Skin of body (tissue), 2 donors: Measurements from ENCODE around the gene POLE. TPM values are rescaled to one million over a fixed set of nuclear protein-coding genes. Genes with fewer than 3 reads are reported as not detected.

ENCODE experiments used
- DNase-seq: peaks from one replicate; lab custom pipeline; 2025; lab: John Stamatoyannopoulos, UW
- total RNA-seq: library from RNA; depleted of rRNA; stranded (reverse); fragments of >200 nt; gene quantifications from one replicate; pipeline ENCODE4 v1.2.3, GENCODE V29; 2014

The POLE gene, protein sequence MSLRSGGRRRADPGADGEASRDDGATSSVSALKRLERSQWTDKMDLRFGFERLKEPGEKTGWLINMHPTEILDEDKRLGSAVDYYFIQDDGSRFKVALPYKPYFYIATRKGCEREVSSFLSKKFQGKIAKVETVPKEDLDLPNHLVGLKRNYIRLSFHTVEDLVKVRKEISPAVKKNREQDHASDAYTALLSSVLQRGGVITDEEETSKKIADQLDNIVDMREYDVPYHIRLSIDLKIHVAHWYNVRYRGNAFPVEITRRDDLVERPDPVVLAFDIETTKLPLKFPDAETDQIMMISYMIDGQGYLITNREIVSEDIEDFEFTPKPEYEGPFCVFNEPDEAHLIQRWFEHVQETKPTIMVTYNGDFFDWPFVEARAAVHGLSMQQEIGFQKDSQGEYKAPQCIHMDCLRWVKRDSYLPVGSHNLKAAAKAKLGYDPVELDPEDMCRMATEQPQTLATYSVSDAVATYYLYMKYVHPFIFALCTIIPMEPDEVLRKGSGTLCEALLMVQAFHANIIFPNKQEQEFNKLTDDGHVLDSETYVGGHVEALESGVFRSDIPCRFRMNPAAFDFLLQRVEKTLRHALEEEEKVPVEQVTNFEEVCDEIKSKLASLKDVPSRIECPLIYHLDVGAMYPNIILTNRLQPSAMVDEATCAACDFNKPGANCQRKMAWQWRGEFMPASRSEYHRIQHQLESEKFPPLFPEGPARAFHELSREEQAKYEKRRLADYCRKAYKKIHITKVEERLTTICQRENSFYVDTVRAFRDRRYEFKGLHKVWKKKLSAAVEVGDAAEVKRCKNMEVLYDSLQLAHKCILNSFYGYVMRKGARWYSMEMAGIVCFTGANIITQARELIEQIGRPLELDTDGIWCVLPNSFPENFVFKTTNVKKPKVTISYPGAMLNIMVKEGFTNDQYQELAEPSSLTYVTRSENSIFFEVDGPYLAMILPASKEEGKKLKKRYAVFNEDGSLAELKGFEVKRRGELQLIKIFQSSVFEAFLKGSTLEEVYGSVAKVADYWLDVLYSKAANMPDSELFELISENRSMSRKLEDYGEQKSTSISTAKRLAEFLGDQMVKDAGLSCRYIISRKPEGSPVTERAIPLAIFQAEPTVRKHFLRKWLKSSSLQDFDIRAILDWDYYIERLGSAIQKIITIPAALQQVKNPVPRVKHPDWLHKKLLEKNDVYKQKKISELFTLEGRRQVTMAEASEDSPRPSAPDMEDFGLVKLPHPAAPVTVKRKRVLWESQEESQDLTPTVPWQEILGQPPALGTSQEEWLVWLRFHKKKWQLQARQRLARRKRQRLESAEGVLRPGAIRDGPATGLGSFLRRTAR (N-terminal part only)
- 68.9 TPM for total RNA-seq

DNA sequence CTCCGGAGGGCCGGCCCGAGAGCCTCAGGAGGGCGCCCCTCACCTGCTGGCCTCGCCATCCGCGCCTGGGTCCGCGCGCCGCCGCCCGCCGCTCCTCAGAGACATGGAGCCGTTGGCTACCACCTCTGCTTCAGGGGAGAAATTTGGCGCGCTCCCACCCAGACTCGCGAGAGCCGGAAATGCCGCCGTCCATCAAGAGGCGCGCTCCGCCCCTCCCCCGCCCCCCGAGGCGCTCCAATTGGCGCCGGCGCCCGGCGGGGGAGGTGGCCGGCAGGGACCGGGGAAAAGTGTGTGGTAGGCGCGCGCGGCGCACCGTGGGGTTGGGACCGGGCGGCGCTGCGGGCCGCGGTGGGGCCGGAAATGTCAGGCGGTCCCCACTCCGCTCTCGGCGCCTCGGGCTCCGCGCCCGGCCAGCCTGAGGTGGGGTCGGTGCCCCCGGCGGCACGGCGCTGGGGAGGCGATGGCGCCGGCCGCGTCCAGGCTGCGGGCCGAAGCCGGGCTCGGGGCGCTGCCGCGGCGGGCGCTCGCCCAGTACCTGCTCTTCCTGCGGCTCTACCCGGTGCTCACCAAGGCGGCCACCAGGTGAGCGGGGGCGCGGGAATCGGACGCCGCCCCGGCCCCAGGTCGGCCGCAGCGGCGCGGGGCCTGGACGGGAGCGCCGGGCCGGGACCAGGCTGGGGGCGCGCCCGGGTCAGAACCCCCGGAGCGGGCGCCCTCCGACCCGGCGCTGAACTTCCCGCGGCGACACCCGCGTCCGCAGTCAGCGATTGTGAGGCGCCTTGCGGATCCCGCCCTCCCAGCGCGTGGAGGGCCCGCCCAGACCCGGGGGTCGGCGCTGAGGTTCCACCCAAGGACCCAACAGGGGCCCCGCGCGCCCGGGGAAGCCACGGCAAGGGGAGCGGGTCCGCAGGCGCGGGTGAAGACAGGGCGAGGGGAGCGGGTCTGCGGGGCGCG, at the start of gene POLE, which contains the start of gene PXMP2:
POLE (minus strand) TSS at position 132 of the 954 bp plus-strand sequence; CDS start at position 105, 27 bp downstream.
PXMP2 (plus strand) TSS at position 377 of the 954 bp plus-strand sequence; CDS start at position 461, 84 bp downstream.
- peak; percentile 89 for DNase-seq

DNA sequence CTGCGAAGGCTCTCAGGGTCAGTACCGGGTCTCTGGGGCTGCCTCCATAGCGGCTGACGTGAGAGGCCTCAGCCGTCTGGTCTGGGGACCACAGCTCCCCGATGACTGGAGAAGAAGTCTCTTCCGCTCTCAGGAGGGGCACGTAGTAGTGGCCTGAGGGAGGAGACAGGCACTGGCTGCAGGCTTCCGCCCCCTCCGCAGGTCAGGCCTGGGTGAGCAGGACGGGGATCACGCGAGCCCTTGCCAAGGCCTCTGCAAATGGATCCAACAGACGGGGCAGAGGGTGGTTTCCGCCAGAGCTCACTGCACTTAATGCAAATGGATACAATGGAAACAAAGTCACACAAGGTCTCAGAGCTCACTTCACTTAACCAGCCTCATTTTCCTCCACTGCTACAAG, 49.8 kb upstream of the POLE start:
- no peak for DNase-seq

DNA sequence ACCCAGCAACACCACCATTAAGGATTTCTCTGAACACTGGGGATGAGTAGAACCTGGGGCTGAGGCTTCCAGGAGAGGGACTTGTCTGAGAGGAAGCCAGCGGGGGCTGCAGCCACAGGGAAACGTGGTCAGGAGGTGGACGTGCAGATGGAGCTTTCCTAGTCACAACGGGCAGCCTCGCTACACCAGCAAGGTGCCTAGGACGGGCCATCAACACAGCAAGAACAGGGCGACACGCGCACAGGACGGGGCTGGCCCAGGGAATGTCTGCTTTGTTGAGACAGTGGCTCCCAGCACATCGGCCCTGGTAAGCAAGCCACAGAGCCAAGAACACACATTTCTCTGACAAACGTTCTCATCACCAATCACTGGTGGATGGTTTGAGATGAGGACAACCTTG, 49.2 kb upstream of the POLE start:
- no peak for DNase-seq

DNA sequence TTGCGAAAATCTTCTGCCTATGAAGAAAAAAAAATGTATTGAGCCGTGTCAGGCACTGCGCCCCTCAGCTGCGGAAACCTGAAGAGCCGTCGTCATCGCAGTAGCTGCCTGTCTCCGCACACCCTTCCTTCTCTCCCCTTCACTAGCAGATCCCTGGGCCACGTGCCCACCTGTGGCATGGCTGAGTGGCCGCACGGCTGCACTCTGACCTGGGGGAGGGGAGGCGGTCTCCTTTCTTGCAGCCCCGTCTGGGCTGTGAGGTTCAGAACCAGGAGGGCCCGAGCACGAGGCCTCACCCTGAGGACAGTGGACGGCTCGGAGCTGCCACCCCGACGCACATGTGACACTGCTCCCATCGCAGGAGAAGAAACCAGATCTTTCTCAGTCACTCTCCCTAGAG, 48.4 kb upstream of the POLE start:
- no peak for DNase-seq

DNA sequence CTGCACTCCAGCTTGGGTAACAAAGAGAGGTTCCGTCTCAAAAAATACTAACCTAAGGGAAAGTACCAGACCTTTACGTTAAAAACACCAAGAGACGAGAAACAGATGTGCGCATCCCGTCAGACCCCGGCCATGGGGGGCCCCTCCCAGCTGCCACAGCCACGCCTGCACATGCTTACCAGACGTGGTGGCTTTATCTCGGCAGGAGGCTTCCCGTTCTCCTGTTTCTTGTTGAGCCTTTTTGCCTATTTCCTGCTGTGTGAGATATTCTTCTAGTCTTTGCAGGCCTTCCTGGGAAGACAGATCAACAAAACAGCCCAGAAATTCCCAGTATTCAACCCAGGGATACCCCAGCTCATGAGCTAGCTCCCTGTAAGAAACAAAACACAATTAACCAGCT, 47.1 kb upstream of the POLE start:
- peak; percentile 28 for DNase-seq

DNA sequence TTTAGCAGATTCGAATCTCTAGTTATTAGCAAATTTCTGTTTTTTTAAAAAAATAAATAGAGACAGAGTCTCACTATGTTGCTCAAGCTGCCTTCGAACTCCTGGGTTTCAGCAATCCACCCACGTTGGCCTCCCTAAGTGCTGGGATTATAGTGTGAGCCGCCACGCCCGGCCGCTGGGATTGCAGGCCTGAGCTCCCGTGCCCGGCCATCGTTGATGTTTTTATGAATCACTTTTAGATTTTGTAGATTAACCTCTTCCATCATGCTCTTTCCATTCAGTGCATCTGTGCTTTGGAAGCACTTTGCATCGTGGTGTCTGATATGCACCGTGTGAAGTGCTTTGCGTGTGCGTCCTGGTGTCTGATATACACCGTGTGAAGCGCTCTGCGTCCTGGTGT, 44.4 kb upstream of the POLE start:
- no peak for DNase-seq

DNA sequence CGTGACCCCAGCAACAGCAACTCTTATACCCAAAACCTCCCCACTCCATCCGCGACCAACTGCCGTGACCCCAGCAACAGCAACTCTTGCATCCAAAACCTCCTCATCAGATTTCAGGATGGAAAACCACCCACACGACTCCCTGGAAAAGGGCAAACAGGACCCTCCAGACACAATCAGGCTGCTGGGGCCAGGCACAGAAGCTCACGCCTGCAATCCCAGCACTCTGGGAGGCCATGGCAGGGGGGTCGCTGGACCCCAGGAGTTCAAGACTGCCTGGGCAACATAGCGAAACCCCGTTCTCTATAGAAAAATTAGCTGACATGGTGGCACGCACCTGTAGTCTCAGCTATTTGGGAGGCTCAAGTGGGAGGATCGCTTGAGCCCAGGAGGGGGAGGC, 43.2 kb upstream of the POLE start:
- no peak for DNase-seq

DNA sequence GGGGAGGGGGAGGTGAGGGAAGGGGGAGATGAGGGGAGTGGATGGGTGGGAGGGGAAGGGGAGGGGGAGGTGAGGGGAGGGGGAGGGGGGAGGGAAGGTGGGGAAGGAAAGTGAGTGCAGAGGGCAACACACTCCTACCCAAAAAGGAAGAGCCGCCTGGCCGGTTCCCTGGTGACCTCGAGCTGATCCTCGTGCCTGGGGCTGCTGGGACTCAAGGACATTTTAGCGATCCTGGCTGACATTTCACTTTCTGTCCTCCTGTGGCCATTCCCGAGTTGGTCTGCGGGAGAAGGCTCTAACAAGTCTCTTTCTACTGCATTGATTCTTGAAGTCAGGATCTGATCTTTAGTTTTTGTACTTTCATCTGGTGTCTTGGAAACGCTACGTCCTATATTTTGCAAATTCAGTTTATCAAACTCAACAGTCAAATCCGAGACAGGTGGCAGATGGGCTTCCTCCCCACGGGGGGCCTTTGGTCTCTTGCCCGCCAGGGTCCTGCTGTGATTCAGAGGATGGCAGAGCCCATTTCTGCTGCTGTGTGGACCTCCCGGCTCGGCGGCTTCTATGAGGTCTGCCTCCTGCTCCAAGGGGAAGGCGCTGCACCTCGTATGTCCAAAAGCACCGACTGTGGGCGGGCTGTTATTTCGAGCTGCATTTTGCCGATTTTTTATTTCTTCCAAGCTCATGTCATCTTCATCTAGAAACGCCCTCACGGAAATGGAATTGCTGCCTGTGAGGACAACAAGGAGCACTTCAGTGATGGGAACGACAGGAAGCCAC, 42.6 kb upstream of the POLE start:
- no peak for DNase-seq

DNA sequence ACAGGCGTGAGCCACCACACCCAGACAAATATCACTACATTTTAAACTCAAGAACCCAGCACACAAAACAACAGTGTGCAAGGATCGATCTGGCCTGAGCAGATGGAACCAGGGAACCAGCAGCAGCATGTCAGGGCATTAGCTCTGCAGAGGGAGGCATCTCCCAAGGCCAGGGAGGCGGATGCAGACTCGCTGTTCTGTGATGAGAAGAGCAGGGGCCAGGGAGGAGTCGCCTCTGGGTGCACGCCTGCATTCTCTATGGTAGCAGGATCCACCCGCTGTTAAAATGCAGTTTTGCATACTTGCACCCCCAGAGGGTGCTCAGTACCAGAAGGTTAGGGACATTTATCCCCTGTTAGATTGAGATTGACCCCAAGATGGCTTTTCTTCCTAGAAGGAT, 41.4 kb upstream of the POLE start:
- DNase-seq = no peak

DNA sequence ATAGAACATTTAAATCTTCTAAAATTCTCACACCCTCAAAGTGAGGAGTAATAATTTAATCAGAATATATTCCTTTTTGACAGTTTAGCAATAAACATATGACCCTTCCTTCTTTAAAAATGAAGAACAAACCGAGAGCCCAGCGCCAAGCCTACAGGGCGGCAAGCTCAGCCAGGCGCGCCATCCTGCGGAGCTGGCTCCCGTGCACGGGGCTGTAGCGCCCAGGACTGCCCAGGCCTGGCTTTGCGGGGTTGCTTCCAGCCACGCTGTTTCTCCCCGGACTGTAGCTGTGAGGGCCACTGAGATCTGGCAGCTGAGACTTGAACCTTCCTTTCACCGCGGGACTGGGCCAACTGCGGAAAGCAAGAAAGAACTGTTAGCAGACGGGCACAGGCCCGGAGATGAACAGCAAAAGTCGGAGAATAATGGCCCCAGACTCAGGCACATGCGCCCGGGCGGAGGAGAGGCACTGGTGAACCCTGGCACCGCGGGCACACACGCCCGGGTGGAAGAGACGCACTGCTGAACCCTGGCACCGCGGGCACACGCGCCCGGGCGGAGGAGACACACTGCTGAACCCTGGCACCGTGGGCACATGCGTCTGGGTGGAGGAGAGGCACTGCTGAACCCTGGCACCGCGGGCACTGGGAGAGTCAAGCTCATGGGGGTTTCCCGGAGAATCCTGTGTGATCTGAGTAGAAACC, 40.1 kb upstream of the POLE start:
- no peak for DNase-seq

DNA sequence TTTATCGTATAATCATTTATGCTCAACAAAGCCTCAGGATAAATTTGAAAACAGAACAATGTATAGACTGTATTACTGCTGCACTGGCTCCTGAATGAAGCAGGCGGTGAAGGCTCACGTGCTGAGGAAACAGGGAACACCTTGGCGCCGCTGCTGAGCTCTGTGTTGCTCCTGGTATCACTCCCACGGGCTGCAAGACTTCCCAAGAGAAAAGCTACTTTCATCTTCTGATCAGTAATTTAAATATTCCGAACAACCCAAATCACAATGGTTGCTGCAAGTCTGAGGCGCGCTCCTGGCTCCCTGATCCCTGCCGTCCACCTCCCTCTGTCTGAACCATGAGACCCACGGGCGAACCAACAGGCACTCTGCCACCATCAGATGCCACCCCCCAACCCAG, 39.2 kb upstream of the POLE start:
- no peak for DNase-seq

DNA sequence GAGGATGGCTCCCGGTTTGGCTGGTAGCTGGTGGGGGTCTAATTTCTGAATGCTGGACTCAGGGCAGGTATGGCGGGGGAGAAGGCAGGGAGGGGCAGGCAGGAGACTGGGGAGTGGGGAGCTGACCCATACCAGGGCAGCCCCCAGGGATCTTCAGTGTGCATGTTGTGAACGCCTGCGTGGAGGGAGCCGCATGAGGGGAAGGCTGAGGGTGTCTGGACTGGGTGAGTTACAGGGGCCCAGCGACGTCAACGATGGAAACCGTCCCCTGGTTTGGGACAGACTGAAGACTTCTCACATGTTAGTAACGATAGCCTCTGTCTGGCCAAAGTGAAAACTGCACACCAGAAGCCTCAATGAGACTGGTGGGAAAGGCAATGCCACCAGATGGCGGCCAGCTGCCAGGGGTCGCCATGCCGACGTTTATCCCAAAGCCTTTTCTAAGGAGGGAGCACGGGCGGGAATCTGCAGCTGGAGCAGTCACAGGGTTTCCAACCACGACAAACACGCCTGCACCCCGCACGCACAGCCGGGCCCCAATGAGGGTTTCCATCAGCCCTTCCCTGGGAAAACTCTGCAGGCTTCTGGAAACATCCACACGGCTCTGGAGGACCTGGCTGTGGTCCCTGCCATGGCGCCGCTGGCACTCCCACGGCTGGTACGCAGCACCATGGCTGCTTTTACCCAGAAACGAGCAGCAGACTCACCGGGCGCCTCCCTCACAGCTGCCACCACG, 37.5 kb upstream of the POLE start:
- peak; percentile 65 for DNase-seq

DNA sequence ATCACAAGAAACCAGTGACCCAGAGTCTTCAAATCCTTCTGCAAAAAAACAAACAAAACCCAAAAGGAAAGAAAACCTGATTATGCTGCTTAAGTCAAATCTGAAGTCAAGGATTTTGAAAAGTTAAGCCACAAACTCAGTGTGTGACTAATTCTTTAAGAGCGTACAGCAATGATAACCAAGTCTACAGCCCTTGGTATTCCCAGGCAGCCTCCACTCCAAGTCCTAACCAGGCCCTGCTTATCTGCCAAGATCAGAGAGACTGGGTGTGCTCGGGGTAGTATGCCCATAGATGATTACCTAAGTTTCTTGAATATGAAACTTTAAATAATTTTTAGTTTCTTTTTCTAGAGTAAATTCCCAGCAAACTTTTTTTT, 36.6 kb upstream of the POLE start:
- no peak for DNase-seq

DNA sequence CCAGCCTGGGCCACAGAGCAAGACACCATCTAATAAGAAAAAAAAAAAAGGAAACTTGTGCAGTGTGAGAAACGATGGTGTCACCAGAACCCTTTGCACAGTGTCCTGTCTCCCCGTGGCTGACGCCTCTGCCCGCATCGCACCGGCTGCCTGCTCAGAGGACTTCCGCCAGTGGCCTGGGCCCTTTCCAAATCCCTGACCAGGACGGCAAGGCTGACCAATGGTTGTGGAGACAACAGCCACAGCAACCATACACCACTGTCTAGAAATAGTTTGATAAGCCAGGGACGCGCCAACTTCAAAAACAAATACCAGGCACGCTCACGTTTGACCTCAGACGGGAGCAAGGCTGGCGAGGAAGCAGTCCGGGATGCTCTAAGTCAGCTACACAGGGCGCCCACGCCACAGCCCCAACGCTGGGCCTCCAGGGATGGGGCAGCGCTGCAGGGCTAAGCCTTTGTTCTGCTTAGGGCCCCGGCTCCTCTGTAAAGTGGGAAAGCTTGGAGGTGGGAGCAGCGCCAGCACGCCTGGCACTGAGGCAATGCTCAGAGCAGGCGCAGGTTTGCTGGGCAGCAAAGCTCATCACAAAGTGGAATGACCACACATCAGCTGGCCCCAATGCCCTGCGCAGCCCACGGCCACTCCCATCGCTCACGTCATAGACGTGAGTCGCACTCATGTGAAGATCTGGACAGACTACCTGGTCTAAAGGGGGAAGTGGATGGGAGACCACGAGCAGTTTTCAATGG, 36.0 kb upstream of the POLE start:
- DNase-seq = no peak

DNA sequence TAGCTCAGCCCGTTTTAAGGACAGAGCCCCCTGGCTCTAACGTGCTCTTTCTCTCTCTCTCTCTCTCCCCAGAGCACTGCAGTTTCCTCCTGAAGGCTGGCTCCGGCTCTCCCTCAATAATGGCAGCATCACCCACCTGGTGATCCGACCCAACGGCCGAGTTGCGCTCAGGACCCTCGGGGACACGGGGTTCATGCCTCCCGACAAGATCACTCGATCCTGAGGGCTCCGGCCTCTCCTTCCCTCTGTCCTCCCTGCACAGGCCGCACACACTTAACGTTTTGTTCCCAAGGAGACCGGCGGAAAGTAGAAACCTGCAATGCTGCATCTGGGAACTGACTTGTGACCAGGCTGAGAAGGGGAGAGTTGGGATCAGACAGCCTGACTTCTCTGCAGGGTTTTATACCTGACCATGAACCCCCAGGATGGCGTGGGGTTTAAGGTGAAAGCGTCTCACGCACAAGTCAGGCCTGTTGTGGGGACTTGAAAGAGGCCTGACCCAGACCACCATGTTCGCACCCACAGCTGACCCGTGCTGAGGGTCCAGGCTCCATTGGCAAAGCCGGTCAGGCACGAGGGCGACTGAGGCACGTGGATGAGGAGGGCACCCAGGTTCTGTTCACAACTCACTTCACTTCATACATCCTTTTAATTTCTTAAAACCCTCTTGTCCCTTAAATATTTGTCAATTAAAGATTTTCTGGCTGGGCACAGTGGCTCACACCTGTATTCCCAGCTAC, 33.6 kb upstream of the POLE start:
- no peak for DNase-seq

DNA sequence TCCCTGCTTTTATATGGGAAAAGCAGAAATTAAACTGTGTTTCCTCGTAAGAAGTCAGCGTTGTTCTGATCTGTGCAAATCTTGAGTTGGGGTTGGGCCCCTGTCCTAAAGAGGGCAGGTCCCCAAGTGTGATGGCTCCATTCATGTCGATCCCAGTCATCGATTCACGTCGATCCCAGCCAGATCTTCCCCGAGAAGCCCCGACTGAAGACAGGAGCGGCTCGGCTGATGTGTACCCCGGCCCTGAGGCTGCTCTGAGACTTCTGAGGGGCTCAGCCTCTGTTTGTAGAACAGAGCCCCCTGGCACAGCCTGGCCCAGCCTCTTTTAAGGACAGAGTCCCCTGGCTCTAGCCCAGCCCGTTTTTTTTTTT, 32.8 kb upstream of the POLE start:
- DNase-seq = no peak
